GM18951 (cell line): ENCODE data around the gene KRT73.
"Not testable (repeated sequence)": the region's sequence is repeated elsewhere in the genome, so short reads cannot be mapped to it uniquely, and the experiment has no call there.

ENCODE experiments used
- POLR2A ChIP-seq: IDR thresholded peaks from 4 replicates; pipeline ENCODE4 v1.6.1; 2011; ENCODE audit warnings: mild to moderate bottlenecking; ENCODE audit not compliant: insufficient read length, insufficient read depth; ENCODE audit errors: extremely low read depth
- in situ Hi-C: fragments of 300-500 bp; cut with MboI; formaldehyde crosslinking; loops from one replicate; pipeline ENCODE4 v1.12.0; 2022; ENCODE audit warnings: low sequenced_read_pairs, mixed read lengths, inconsistent platforms; ENCODE audit not compliant: unreplicated experiment

Gene KRT73

DNA sequence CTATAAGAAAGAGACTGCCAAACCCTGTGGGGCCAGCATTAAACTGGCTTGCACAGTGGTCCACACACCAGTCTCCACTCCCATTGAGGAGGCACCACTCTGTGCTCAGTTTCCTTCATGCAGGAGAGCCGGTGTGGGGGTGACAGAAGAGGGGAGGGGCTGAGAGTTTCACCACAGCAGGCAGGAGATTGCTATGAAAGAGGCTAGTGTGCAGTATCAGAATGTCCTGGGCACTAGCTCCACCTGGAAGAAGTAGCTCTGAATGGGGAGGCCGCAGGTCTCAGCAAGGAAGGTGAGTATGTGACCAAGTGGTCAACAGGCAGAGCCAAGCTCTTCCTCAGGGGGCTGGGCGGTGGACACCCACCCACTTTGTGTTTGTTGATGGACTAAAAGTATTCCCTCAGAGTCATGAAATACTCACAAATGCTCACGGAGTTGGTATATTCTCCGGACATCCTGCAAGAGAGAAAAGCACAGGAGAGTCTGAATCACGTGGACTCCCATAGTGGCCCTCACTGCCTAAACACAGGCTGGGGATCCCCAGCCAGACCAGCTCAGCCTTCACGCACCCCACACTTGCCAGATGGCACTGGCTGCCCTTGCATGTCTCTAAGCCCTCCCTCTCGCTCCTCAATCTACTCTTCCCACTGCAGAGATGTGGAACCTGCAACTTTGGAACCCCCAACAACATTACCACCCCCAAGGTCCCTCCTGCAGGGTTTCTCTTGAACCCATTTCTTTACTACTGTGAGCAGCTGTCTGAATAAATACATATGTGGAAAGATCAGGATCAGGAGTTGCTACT is 9.3 kb downstream of the KRT73 start:
- TF ChIP-seq POLR2A = no peak
- in situ Hi-C loops = no loop called here

DNA sequence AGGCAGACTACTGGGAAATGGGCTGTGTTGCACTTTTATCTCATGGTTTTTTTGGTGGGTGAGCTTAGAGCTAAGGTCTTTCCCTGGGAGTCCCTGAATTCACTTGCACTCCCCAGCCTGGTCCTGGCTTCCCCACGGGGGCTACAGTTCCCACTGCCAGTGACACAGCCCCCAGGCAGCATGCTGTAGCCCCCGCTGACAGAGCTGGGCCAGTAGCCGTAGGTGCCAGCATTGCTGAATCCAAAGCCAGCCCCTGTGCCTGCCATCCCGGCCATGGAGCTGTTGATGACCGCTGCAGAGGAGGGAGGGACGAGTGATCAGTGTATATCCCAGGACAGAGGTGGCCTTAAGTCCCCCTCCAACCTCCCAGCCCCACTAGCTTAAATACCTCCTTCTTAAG is 10.2 kb downstream of the KRT73 start:
- TF ChIP-seq POLR2A = no peak
- in situ Hi-C loops = no loop called here

DNA sequence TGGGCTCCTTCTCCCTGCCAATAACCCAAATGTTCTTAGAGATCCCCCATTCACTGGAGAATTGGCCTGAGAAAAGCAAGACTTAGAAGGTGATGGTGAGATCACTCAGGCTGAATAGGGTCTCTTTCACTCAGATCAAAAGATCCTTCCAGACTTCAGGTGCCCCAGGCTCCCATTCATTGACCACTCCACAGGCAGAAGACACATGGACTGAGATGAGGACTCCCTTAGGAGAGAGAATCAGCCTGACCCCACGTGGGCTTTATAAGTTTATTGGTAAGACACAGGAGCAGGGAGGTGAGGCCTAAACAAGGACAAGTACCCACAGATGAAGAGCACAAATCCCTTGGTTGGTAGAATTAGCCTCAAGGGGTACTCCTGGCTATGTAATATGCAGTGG is 11.0 kb downstream of the KRT73 start:
- in situ Hi-C loops = no loop called here
- no peak for TF ChIP-seq POLR2A

DNA sequence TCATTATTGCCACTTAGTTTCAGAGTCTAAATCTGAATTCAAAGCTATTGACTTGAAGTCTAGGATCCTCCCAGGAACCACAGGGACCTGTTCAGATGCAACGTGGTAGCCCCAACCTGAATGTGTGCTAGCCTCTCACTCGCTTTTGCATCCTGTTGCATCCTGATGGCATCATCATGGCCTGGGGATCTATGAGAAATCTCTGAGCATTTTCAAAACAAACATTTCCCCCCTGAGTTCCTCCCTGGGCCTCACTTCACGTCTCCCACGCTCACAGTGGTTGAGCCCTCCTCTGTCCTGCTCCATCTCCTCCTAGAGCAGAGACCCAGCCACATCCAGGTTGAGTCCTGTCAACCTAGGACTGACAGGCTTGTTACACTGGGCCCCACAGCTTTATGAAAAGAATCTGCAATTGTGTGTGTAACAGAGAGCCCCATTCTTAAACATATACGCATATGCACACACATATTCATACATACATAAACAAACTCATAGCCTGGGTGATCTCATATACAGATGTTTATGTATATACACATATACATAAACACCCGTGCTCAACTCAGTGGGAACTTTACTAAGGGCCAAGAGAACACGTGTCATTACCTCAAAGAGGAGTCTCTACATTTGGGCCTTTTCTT is 11.7 kb downstream of the KRT73 start:
- in situ Hi-C loops = no loop called here
- no peak for TF ChIP-seq POLR2A

DNA sequence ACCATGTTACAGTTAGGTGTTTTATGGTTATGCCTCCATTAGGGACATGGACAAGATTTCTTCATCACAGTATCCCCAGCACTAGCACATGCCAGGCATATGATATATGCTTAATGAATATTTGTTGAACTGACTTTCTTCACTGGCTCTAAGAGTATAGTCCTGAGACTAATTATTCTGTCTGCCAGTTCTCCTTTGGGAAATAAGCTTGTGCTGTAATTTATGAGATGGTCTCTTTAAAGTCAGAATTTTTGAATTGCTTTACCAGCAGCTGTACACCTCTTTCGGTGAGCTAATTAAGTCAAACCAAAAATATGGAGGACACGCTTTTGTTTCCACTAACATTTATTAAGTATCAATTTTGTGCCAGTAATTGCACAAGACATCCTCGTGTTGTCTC is 12.3 kb downstream of the KRT73 start:
- TF ChIP-seq POLR2A = no peak
- in situ Hi-C loops = no loop called here

DNA sequence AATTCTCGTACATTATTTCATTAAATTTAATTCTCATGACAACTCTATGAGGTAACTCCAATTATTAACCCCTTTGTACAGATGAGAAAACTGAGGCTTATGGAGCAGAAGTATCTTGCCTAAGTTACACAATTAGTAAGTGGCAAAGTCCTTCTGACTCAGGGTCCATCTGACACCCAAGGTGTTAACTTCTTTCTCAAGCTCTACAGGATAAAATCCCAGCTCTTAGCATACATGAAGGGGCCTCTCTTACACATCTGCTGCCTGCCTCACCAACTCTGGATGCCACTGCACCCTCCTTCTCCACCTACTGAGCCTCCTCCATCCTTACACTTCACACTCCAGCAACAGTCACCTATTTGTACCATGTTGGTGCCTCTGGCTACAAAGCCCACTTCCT is 12.8 kb downstream of the KRT73 start:
- in situ Hi-C loops = no loop called here
- TF ChIP-seq POLR2A = no peak

DNA sequence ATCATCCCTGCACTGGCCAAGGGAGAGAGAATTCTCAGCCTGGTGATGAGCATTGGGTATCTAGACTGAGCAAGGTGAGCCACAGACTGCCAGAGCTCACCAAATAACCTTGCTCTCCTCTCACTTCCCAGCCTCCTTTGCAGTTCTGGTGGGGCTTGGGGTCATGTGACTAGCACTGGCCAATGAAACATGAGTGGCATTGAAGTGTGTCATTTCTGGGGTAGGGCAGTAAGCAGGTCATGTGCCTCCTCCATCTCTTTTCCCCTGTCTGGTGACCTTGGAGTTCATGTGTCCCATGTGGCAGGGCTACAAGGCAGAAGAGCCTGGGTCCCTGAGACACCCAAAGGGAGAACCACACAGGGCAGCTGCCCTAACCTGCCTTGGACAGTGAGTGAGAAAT is 13.5 kb downstream of the KRT73 start:
- in situ Hi-C loops = no loop called here

DNA sequence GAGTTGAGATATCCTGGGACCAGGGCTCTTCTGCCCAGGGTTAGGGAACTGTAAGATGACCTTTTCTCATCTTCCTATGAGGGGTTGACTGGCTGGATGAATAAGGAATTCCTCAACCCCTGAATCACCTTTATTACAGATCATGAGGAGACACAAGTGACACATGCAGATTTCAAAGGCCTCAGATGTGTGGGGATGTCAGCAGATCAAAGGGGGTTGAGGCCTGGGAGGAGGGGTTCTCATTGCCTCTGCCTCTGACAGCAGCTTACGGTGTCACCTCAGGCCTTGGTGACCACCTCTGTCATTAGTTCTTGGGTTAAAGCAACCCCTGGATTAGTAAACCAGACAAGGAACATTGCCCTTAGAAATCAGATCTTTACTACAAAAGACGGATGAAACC is 15.0 kb downstream of the KRT73 start:
- TF ChIP-seq POLR2A = no peak
- in situ Hi-C loops = no loop called here

More for the DNA sequence above, 13.5 kb downstream of the KRT73 start:
- no peak for TF ChIP-seq POLR2A

DNA sequence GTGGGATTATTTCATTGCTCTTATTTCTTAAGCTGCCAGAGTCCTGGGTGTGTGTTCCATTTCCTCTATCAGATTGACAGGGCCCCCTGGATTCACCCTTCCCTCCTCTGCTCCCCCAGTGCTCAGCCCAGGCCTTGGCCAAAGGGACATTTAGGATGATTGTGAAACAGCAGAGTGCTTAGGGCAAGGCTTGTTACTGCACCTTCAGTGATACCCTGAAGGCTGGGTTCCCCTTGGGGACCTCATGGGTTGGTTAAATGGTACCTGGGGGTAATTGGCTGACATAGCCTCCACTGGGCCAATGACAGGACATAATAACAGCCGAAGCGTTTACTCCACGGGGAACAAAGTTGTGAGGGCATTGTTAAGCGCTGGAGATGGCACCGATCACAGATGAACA is 15.8 kb downstream of the KRT73 start:
- in situ Hi-C loops = no loop called here
- TF ChIP-seq POLR2A = no peak

DNA sequence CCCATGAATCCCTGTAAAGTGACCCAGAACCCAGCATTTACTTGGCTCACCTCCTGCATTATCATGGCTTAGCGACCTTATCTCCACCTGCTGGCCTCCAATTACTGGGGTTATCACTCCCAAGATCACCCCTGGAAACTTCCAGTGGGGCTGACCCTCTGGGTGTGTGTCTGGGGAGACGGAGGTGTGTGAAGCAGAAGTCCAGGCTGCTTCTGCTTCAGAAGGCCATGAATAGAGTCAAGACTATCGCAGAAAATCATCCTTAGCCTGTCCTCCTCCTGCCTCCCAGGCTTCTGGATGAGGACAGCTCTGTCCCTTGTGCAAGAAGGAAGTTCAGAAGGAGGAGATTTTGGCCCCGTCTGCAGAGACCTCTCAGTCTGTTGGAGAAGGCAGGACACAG is 16.7 kb downstream of the KRT73 start:
- no peak for TF ChIP-seq POLR2A
- in situ Hi-C loops = no loop called here

DNA sequence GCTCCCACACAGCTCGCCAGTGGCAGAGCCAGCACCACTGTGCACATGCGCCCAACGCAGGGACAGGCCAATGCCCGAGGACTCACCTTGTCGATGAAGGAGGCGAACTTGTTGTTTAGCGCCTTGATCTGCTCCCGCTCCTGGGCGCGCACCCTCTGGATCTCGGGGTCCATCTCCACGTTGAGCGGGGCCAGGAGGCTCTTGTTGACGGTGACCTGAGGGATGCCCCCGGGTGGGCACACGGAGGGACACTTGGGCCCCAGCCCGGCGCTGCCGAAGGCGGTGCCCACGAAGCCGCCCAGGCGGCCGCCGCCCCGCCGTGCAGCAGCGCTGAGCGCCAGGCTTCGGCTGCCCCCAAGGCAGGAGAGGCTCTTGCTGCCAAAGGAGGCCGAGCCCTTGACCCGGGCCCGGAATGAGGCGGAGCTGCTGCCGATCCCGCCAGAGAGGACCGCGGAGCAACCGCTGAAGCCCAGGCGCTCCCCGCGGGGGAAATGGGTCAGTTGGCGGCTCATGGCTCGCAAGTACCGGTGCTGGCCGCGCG is 17.3 kb downstream of the KRT73 start, which contains the start of gene KRT72:
Gene KRT72, minus strand, starts transcription at position 523 of the 541 bp plus-strand sequence. Its CDS starts 11 bp downstream, at position 512.
- in situ Hi-C loops = no loop called here
- TF ChIP-seq POLR2A = no peak

DNA sequence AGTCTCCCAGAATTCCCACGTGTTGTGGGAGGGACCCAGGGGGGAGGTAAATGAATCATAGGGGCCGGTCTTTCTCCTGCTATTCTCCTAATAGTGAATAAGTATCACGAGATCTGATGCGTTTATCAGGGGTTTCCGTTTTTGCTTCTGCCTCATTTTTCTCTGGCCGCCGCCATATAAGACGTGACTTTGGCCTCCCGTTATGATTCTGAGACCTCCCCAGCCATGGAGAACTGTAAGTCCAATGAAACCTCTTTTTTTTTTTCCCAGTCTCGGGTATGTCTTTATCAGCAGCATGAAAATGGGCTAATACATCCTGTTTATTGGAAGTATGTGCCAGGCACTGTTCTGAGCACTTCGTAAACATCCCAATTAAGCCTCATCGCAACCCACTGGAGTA is 17.9 kb downstream of the KRT73 start:
- in situ Hi-C loops = no loop called here

DNA sequence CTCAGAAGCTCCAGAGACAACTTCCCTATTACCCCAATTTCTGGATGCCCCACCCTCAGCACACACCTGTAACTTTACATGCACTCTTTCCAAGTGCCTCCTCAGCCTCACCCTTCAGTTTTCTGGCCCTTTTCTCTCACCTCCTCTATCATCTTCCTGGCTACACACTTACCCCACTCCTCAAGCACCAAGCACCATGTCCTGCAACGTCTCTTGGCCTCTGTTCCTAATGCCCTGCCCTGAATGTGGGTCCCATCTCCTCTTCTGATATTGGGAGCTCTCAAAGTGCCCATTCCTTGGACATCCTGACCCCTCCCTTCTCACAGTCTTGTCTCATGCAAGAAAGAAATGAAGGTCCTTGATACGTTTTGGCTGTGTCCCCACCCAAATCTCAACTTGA is 18.3 kb downstream of the KRT73 start:
- in situ Hi-C loops = no loop called here
- TF ChIP-seq POLR2A = no peak

More for the DNA sequence above, 17.9 kb downstream of the KRT73 start:
- TF ChIP-seq POLR2A = no peak

DNA sequence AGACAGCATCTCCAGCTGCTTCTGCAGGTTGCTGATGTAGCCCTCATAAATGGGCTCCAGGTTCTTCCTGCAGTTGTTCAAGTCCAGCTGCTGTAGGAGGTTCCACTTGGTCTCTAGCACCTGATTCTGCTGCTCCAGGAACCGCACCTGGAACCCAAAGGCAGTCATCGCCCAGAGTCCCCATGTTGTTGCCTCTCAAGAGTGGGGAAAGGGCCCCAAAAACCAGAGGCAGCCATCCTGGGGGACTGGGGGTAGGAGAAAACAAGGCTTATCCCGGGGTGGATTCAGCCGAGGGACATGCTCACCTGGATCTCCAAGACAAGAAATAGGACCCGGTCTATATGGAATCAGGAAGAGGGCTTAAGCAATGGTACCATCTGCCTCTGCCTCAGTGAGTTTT is 19.4 kb downstream of the KRT73 start:
- in situ Hi-C loops = no loop called here
- no peak for TF ChIP-seq POLR2A

DNA sequence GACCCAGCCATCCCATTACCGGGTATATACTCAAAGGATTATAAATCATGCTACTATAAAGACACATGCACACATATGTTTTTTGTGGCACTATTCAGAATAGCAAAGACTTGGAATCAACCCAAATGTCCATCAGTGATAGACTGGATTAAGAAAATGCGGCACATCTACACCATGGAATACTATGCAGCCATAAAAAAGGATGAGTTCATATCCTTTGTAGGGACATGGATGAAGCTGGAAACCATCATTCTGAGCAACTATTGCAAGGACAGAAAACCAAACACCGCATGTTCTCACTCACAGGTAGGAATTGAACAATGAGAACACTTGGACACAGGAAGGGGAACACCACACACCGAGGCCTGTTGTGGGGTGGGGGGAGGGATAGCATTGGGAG is 24.1 kb downstream of the KRT73 start:
- in situ Hi-C loops = not testable (repeated sequence)
